KMS-11 (cell line): ENCODE results near the gene DSE.

Experiments
- H2AFZ ChIP-seq: fragments of 200-600 bp; sonication (generic); 2 replicates; pipeline ENCODE4 v1.6.1; 2016; ENCODE audit warnings: antibody characterized with exemption, mixed run types, low read depth
- H3K27ac ChIP-seq: fragments of 200-600 bp; sonication (generic); 2 replicates; pipeline ENCODE4 v1.6.1; 2016; ENCODE audit warnings: mild to moderate bottlenecking, mixed run types
- H3K27me3 ChIP-seq: fragments of 200-600 bp; sonication (generic); 2 replicates; pipeline ENCODE4 v1.6.1; 2017; ENCODE audit warnings: mild to moderate bottlenecking, low read depth, mixed run types, moderate library complexity; ENCODE audit not compliant: insufficient read depth
- H3K36me3 ChIP-seq: fragments of 200-600 bp; sonication (generic); 2 replicates; pipeline ENCODE4 v1.6.1; 2017; ENCODE audit warnings: mild to moderate bottlenecking, mixed run types; ENCODE audit not compliant: insufficient read depth
- H3K4me1 ChIP-seq: fragments of 200-600 bp; sonication (generic); 2 replicates; pipeline ENCODE4 v1.6.1; 2016; ENCODE audit warnings: mild to moderate bottlenecking, low read depth, mixed run types; ENCODE audit not compliant: poor library complexity, severe bottlenecking
- H3K4me2 ChIP-seq: fragments of 200-600 bp; sonication (generic); 2 replicates; pipeline ENCODE4 v1.7.0; 2016; ENCODE audit warnings: mild to moderate bottlenecking, mixed run types
- H3K4me3 ChIP-seq: fragments of 200-600 bp; sonication (generic); IDR thresholded peaks from 2 replicates; pipeline ENCODE4 v1.6.1; 2017; ENCODE audit warnings: low read depth, low read length, mixed read lengths; ENCODE audit not compliant: insufficient read depth
- H3K79me2 ChIP-seq: fragments of 200-600 bp; sonication (generic); 2 replicates; pipeline ENCODE4 v1.6.1; 2016; ENCODE audit warnings: low read depth, mixed run types; ENCODE audit not compliant: insufficient read depth
- H3K9ac ChIP-seq: fragments of 200-600 bp; sonication (generic); 2 replicates; pipeline ENCODE4 v1.6.1; 2016; ENCODE audit warnings: mild to moderate bottlenecking, mixed run types
- H4K20me1 ChIP-seq: fragments of 200-600 bp; sonication (generic); 2 replicates; pipeline ENCODE4 v1.6.1; 2016; ENCODE audit warnings: mild to moderate bottlenecking, mixed run types; ENCODE audit not compliant: insufficient read depth
- CTCF ChIP-seq: fragments of 200-600 bp; sonication (generic); conservative IDR thresholded peaks from 2 replicates; pipeline ENCODE4 v1.6.1; 2017; ENCODE audit warnings: low read depth, mild to moderate bottlenecking, antibody characterized with exemption, low read length, moderate library complexity, mixed read lengths

DSE gene

GRCh38 chr6:116392132-116393013, 21.6 kb downstream of the DSE start:
- H2AFZ ChIP-seq = no peak overlapping the region
- H4K20me1 ChIP-seq = no peaks in the 10 kb centered on the region
- no peak for TF ChIP-seq CTCF
- peaks cover 29% of the 10 kb centered on the region for H3K4me1 ChIP-seq
- H3K9ac ChIP-seq = no peak overlapping the region
- no peak overlapping the region for H3K4me2 ChIP-seq
- no peaks in the 10 kb centered on the region for H3K27me3 ChIP-seq
- no peak overlapping the region for H3K27ac ChIP-seq
- no peaks in the 10 kb centered on the region for H3K36me3 ChIP-seq
- no peaks in the 10 kb centered on the region for H3K79me2 ChIP-seq
- no peak overlapping the region for H3K4me3 ChIP-seq

GRCh38 chr6:116393430-116393829, 22.7 kb downstream of the DSE start:
- H3K4me1 ChIP-seq = peaks cover 21% of the 10 kb centered on the region
- no peak overlapping the region for H3K4me2 ChIP-seq
- H3K4me3 ChIP-seq = no peak overlapping the region
- no peaks in the 10 kb centered on the region for H3K27me3 ChIP-seq
- H4K20me1 ChIP-seq = no peaks in the 10 kb centered on the region
- H3K36me3 ChIP-seq = no peaks in the 10 kb centered on the region
- H3K9ac ChIP-seq = no peak overlapping the region
- no peaks in the 10 kb centered on the region for H3K79me2 ChIP-seq
- H2AFZ ChIP-seq = no peak overlapping the region
- no peak for TF ChIP-seq CTCF
- no peak overlapping the region for H3K27ac ChIP-seq

- Histone ChIP-seq H2AFZ (no peak overlapping the region), H3K79me2 (no peaks in the 10 kb centered on the region), H3K9ac (no peak overlapping the region), H3K4me1 (peaks cover 7% of the 10 kb centered on the region), H3K27me3 (no peaks in the 10 kb centered on the region), H3K4me2 (no peak overlapping the region), H4K20me1 (no peaks in the 10 kb centered on the region), H3K36me3 (no peaks in the 10 kb centered on the region), H3K27ac (no peak overlapping the region), H3K4me3 (no peak overlapping the region)
- TF ChIP-seq CTCF = no peak
Observed at GRCh38 chr6:116395647-116396046, 24.9 kb downstream of the DSE start.

- Histone ChIP-seq H3K27me3 (no peaks in the 10 kb centered on the region), H3K9ac (no peak overlapping the region), H3K79me2 (no peaks in the 10 kb centered on the region), H3K4me3 (no peak overlapping the region), H2AFZ (no peak overlapping the region), H3K36me3 (no peaks in the 10 kb centered on the region), H3K4me1 (no peaks in the 10 kb centered on the region), H3K27ac (no peak overlapping the region), H4K20me1 (no peaks in the 10 kb centered on the region), H3K4me2 (no peak overlapping the region)
- TF ChIP-seq CTCF = no peak
Observed at GRCh38 chr6:116396441-116396840, 25.7 kb downstream of the DSE start.
